GM21528 (cell line): ENCODE measurements around the gene OR5B3.
"Not testable (repeated sequence)": the region's sequence is repeated elsewhere in the genome, so short reads cannot be mapped to it uniquely, and the experiment has no call there.

Experiments
- ATAC-seq: cut with Tn5 transposase; IDR thresholded peaks from one replicate; pipeline ENCODE4 v1.9.1; 2021; ENCODE audit warnings: mild to moderate bottlenecking, moderate library complexity; ENCODE audit not compliant: unreplicated experiment, low FRiP score

OR5B3 gene

GRCh38 chr11:58406774-58407173 is at the start of gene OR5B3:
Gene OR5B3, minus strand, starts transcription at chr11:58406874. Its CDS starts 3,465 bp downstream, at chr11:58403409.
- ATAC-seq = no peak

DNA sequence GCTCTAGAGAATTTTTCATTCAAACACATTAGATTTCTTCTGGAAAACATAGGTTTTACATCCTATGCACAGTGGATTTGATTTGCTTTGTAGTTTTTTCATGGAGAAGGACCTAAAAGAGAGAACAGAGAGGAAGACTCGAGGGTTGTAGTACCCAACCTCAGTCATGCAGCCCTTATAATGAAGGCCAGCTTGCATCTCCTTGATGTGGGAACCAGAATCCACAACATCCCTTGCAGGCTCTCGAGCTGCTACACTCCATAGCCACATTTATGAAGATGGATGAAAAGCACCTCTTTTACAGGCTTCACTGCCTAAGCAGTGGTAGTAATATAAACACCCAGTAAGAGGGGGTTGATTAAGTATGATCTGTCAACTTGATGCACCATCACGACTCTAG is 44.9 kb upstream of the OR5B3 start:
- ATAC-seq = no peak

DNA sequence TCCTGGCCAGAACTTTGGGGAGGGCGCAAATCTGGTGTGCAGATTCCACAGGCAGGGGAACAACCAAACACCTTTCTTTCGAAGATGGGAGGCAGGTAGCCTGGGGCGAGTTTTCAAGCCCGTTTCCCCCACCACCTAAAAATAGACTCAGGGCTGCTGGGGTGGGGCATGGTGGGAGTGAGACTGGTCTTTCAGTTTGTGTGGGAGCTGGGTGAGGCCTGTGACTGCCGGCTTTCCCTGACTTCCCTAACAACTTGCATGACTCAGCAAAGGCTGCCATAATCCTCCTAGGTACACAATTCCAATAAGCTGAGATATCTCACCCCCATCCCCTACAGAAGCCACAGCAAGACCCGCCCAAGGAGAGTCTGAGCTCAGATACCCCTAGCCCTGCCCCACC is 39.6 kb upstream of the OR5B3 start:
- ATAC-seq = no peak

GRCh38 chr11:58444300-58444699 is 37.6 kb upstream of the OR5B3 start:
- no peak for ATAC-seq

GRCh38 chr11:58442136-58442535 is 35.5 kb upstream of the OR5B3 start, which contains the start of gene OR5B12:
Gene OR5B12, minus strand, starts transcription at chr11:58442236. Its CDS starts 2,085 bp downstream, at chr11:58440151.
- ATAC-seq = no peak

DNA sequence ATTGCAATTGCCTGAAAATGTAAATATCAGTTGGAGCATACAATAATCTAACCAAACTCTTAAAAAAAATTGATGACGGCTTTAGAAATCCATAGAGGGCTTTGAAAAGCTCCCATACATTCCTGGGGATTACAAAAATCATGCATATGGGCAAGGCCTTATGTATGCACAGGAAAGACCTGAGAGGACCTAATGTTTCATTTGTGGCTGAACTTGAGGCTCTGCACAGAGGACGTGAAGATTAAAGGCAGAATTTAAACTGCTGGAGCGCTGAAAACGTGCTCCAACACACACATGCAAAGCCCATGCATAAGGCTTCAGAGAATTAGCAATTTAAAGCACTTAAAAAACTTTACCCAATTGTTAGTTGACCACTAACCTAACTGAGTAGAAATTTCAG is 31.8 kb upstream of the OR5B3 start:
- no peak for ATAC-seq

DNA sequence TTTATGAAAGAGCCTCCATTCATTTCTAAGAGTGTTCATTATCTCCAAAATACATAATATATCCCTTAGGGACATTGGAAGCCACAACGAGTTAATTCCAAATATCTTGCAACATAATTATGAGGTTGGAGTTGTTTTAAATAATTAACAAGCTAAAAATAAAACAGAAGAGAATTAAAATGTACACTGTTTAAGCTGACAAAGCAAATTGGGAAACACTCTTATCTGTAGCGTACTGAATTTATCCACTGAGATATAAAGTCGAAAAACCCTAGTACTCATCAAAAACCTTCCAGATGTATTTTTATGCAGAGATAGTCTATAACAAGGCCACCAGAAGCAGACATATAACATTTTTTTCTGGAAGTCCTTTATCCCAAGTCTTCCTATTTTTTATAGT is 27.5 kb upstream of the OR5B3 start:
- no peak for ATAC-seq

GRCh38 chr11:58433638-58434203 is 27.0 kb upstream of the OR5B3 start:
- no peak for ATAC-seq

DNA sequence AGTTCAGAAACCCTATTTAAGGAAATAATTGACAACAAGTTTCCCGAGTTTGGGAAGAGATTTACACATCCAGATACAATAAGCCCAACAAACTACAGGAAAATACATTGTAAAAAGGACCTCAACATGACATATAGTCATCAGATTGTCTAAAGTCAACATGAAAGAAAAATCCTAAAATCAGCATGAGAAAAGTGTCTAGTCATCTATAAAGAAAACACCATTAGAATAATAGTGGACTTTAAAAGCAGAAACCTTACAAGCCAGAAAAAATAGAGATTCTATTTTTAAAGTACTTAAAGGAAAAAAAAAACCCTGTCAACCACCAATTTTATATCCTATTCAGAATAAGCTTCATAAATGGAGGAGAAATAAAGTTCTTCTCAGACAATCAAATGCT is 22.6 kb upstream of the OR5B3 start:
- no peak for ATAC-seq

GRCh38 chr11:58428021-58428420 is 21.3 kb upstream of the OR5B3 start, which contains the start of gene OR5B2:
Gene OR5B2, minus strand, starts transcription at chr11:58428121. Its CDS starts 4,860 bp downstream, at chr11:58423261.
- ATAC-seq = no peak

- ATAC-seq = not testable (repeated sequence)
Observed at GRCh38 chr11:58399622-58400021, 7.1 kb downstream of the OR5B3 start.

- no peak for ATAC-seq
Observed at GRCh38 chr11:58395581-58395980, 11.1 kb downstream of the OR5B3 start.

DNA sequence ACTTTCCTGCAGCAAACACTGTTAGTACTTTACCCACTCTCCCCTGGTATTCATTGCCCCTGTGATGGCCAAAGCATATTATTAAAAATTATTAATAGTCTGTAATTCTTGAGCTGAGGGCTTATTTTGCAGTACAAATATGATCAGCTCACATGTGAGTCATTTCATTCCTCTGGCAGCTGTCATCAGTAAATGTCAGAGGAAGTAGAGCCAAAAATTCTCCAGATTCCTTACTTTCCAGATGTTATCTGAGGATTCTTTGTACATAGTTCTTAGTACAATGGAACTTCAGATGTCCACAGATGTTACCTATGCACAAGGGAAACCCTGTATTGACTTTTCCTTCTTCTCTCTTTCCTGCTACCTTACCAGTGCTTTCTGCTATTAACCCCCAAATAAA is 12.5 kb downstream of the OR5B3 start:
- no peak for ATAC-seq

DNA sequence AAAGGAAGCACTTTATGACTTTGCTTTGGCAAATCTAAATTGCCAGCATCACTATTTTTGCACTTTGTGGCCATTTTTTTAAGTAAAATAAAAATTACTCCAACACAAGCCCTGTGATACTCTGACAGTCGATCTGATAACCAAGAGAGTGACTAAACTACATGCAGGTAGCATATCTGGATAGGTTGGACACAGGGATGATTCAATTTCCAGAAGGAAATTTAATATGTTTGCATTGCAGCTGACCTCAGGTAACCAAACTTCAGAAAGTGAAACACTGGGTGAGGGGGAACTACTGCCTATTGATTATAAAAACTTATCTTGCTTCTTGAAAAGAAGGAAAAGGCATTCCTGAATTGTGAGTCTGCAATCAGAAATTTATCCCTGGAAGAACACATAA is 13.9 kb downstream of the OR5B3 start:
- no peak for ATAC-seq

GRCh38 chr11:58391879-58392278 is 14.8 kb downstream of the OR5B3 start:
- no peak for ATAC-seq

DNA sequence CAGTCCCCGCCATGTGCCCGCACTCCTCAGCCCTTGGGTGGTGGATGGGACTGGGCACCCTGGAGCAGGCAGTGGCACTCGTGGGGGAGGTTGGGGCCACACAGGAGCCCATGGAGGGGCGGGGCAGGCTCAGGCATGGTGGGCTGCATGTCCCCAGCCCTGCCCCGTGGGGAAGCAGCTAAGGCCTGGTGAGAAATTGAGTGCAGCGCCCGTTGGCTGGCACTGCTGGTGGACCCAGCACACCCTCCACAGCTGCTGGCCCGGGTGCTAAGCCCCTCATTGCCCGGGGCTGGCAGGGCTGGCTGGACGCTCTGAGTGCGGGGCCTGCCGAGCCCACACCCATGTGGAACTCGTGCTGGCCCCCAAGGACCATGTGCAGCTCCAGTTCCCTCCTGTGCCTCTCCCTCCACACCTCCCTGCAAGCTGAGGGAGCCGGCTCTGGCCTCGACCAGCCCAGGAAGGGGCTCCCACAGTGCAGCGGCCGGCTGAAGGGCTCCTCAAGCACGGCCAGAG is 16.1 kb downstream of the OR5B3 start:
- no peak for ATAC-seq

DNA sequence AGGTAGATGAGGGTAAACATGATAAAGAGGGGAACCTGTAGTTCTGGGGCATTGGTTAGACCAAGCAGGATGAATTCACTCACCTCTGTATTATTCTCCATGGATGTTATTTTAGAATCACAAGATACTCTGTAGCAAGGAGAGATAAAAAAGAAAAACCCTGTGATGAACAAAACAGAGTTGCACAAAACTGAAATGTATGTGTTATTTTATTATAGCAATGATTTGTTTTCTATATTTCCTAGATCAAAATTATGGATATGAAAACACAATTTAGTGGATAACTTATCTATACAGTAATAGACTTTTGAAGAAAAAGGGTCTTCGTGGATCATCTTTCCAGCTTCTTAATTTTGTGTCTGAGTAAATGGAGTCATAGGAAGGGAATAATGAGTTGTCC is 47.7 kb downstream of the OR5B3 start, which contains the start of gene OR5B17:
TSS of gene OR5B17 (minus strand) at position 101 of the 400 bp plus-strand sequence. CDS start at position 101, 0 bp downstream.
- ATAC-seq = no peak

- no peak for ATAC-seq
Observed at GRCh38 chr11:58354727-58355126, 51.9 kb downstream of the OR5B3 start.
